K562 (cell line): Measurements from ENCODE around the gene ATP2A3. TPM values are rescaled to one million over a fixed set of nuclear protein-coding genes. Genes with fewer than 3 reads are reported as not detected.

Source experiments
- ATF2 ChIP-seq: sonication (generic); formaldehyde crosslinking; IDR thresholded peaks from 2 replicates; pipeline ENCODE4 v1.8.1; 2022; ENCODE audit warnings: missing genetic modification reagents
- BCOR ChIP-seq: fragments of 450-650 bp; IDR thresholded peaks from 2 replicates; pipeline ENCODE4 v1.6.1; 2016
- CREB5 ChIP-seq: fragments of 250-450 bp; sonication (Bioruptor Pico); IDR thresholded peaks from 2 replicates; pipeline ENCODE4 v1.5.0; 2020; ENCODE audit warnings: mild to moderate bottlenecking
- EHMT2 ChIP-seq: fragments of 450-650 bp; IDR thresholded peaks from 2 replicates; pipeline ENCODE4 v1.6.1; 2018; ENCODE audit warnings: antibody characterized with exemption
- FOXM1 ChIP-seq, 2 experiments: fragments of 450-650 bp in 1 of 2; sonication (generic) in 1 of 2; formaldehyde crosslinking in 1 of 2; IDR thresholded peaks; 2 replicates each; pipeline versions ENCODE4 v1.6.1 to v1.9.0; 2017 to 2022; ENCODE audit warnings: low read depth in 2 of 2, mild to moderate bottlenecking in 2 of 2, missing genetic modification reagents in 1 of 2, moderate library complexity in 1 of 2
- GTF2F1 ChIP-seq: IDR thresholded peaks from 2 replicates; pipeline ENCODE4 v1.6.1; 2011; ENCODE audit warnings: low read depth, low read length, improper control_type of control experiment
- HINFP ChIP-seq: fragments of 450-650 bp; conservative IDR thresholded peaks from 2 replicates; pipeline ENCODE4 v1.6.1; 2016; ENCODE audit warnings: missing genetic modification characterization, low read depth, mild to moderate bottlenecking, control low read depth, missing compliant biosample characterization
- IRF9 ChIP-seq: fragments of 450-650 bp; IDR thresholded peaks from 2 replicates; pipeline ENCODE4 v1.6.1; 2016; ENCODE audit warnings: missing biosample characterization, missing genetic modification characterization
- NCOA1 ChIP-seq: fragments of 450-650 bp; IDR thresholded peaks from 2 replicates; pipeline ENCODE4 v1.6.1; 2016; ENCODE audit warnings: low read depth
- RB1 ChIP-seq: fragments of 450-650 bp; IDR thresholded peaks from 2 replicates; pipeline ENCODE4 v1.6.1; 2017; ENCODE audit warnings: low read depth, mild to moderate bottlenecking
- SMARCA5 ChIP-seq: fragments of 450-650 bp; IDR thresholded peaks from 2 replicates; pipeline ENCODE4 v1.6.1; 2016
- ZNF23 ChIP-seq: fragments of 250-450 bp; sonication (Bioruptor Pico); IDR thresholded peaks from 2 replicates; pipeline ENCODE4 v1.4.0; 2020; ENCODE audit warnings: mild to moderate bottlenecking
- ZSCAN32 ChIP-seq: fragments of 450-650 bp; formaldehyde crosslinking; IDR thresholded peaks from 2 replicates; pipeline ENCODE4 v1.4.0; 2020; ENCODE audit warnings: mild to moderate bottlenecking, moderate library complexity
- polyA plus RNA-seq, 8 experiments: library from polyadenylated mRNA; depleted of rRNA in 4 of 8; stranded (reverse) in 5 of 8; unstranded in 3 of 8; fragments of >200 nt; fragmentation: Nextera tagmentation in 2 of 8; fragmentation: Illumina TruSeq in 1 of 8; extraction: Ambion mirVana in 2 of 8; extraction: Trizol in 1 of 8; gene quantifications; 2 replicates each; pipeline versions ENCODE4 v1.2.1 to v1.2.3, GENCODE V29; 2011 to 2014; ENCODE audit warnings: inconsistent platforms in 1 of 8, missing spikeins in 1 of 8
- total RNA-seq, 7 experiments: library from RNA; depleted of rRNA in 6 of 7; stranded (reverse); fragments of >200 nt in 6 of 7; fragmentation: Illumina TruSeq in 2 of 7; extraction: Trizol in 2 of 7; gene quantifications; 2 replicates each; pipeline versions ENCODE4 v1.2.1 to v1.2.3, GENCODE V29; 2011 to 2021; ENCODE audit warnings: low replicate concordance in 1 of 7
- TF ChIP-seq, protein P1 (sequence below): fragments of 250-450 bp; sonication (Bioruptor Pico); IDR thresholded peaks from 2 replicates; pipeline ENCODE4 v1.4.0; 2020; ENCODE audit warnings: mild to moderate bottlenecking
- TF ChIP-seq, protein P2 (sequence below): fragments of 200-800 bp; sonication (Bioruptor generic); IDR thresholded peaks from 2 replicates; pipeline ENCODE4 v1.6.1; 2016; ENCODE audit warnings: missing genetic modification characterization, missing compliant biosample characterization

The ATP2A3 gene
- total and polyA plus RNA-seq, 9 of the 15 experiments (the other 6 are each of a cell fraction or from before 2014, with no cell fraction given), result 0.65 to 103 (median 31.3) TPM

DNA sequence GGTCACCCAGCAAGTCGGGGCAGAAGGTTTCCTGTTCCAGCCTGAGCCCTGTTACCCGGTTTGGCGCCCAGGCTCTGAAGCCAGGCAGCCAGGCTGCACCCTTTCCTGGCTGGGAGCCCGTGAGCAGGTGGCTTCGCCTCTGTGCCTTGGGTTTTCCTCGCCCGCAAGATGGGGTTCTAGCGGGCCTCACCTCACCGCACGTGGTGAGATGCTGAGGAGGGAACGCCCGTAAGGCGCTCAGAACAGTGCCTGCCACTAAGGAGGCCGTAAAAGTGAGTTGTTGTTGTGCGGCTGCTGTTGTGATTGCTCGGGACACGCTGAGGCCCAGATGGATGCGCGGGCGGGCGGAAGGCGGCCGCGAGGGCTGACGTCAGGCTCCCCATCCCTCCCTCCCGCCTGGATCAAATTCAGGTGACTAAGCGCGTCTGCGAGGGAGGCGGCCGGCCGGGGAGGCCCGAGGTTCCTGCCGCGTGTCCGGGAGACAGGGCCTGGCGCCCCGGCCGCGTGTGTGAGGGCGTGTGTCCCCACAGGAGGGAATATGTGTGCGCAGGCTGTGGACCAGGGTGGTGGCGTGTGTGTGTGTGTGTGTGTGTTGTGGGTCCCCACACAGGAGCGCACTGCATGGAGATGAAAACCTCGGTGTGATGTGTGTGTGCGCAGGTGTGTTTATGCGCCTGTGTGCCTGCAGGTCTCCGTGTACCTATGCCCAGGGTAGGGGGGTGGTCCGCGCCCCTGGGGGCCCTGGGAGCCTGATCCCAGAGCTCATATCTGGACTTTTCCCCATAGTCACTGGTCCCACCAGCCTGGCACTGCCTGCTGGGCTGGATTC lies 75.7 kb downstream of the ATP2A3 start (continued):
- TF ChIP-seq ATF2 (CRISPR knock-in tag) (peak; percentile 73; the same call in 1 of the 2 replicates), HINFP (tag) (no peak), ZNF23 (no peak), FOXM1 (IDR thresholded peaks at IDR 0.05; ENCODE audit: low read depth) (no peak), FOXM1 (CRISPR knock-in tag; IDR thresholded peaks at IDR 0.05; ENCODE audit: low read depth) (no peak), ZSCAN32 (no peak), BCOR (0 out of 2 replicates have a peak, but pooled peaks have one; percentile 22), GTF2F1 (no peak), IRF9 (tag) (no peak), NCOA1 (no peak), RB1 (no peak), EHMT2 (no peak), SMARCA5 (no peak), CREB5 (no peak)
- TF ChIP-seq, protein P1, sequence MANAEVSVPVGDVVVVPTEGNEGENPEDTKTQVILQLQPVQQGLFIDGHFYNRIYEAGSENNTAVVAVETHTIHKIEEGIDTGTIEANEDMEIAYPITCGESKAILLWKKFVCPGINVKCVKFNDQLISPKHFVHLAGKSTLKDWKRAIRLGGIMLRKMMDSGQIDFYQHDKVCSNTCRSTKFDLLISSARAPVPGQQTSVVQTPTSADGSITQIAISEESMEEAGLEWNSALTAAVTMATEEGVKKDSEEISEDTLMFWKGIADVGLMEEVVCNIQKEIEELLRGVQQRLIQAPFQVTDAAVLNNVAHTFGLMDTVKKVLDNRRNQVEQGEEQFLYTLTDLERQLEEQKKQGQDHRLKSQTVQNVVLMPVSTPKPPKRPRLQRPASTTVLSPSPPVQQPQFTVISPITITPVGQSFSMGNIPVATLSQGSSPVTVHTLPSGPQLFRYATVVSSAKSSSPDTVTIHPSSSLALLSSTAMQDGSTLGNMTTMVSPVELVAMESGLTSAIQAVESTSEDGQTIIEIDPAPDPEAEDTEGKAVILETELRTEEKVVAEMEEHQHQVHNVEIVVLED (CRISPR knock-in tag), result no peak
- TF ChIP-seq, protein P2, sequence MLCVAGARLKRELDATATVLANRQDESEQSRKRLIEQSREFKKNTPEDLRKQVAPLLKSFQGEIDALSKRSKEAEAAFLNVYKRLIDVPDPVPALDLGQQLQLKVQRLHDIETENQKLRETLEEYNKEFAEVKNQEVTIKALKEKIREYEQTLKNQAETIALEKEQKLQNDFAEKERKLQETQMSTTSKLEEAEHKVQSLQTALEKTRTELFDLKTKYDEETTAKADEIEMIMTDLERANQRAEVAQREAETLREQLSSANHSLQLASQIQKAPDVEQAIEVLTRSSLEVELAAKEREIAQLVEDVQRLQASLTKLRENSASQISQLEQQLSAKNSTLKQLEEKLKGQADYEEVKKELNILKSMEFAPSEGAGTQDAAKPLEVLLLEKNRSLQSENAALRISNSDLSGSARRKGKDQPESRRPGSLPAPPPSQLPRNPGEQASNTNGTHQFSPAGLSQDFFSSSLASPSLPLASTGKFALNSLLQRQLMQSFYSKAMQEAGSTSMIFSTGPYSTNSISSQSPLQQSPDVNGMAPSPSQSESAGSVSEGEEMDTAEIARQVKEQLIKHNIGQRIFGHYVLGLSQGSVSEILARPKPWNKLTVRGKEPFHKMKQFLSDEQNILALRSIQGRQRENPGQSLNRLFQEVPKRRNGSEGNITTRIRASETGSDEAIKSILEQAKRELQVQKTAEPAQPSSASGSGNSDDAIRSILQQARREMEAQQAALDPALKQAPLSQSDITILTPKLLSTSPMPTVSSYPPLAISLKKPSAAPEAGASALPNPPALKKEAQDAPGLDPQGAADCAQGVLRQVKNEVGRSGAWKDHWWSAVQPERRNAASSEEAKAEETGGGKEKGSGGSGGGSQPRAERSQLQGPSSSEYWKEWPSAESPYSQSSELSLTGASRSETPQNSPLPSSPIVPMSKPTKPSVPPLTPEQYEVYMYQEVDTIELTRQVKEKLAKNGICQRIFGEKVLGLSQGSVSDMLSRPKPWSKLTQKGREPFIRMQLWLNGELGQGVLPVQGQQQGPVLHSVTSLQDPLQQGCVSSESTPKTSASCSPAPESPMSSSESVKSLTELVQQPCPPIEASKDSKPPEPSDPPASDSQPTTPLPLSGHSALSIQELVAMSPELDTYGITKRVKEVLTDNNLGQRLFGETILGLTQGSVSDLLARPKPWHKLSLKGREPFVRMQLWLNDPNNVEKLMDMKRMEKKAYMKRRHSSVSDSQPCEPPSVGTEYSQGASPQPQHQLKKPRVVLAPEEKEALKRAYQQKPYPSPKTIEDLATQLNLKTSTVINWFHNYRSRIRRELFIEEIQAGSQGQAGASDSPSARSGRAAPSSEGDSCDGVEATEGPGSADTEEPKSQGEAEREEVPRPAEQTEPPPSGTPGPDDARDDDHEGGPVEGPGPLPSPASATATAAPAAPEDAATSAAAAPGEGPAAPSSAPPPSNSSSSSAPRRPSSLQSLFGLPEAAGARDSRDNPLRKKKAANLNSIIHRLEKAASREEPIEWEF (CRISPR knock-in tag), result 0 out of 2 replicates have a peak, but pooled peaks have one; percentile 48
